ENCODE data around the gene CSMD2.
"Not testable (repeated sequence)": the region's sequence is repeated elsewhere in the genome, so short reads cannot be mapped to it uniquely, and the experiment has no call there.

The CSMD2 gene

GRCh38 chr1:34101151-34101550 is 63.9 kb downstream of the CSMD2 start:
- DNase-seq: no peak

DNA sequence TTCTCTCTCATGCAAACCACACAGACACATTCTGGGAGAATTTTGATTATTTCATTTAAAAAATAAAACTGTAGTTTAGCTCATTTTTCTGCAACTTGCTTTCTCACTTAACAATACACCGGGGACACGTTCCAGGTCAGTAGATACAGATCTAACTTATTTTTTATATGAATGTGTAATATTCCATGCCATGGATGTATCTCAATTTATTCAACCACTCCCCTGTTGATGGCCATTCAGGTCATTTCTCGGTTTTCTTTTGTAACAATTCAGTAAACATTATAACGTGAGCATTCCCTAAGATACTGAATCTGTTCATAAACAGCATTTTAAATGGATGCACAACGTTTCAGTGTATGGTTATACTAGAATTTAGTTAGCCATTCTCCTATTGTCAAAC is 64.7 kb downstream of the CSMD2 start:
- DNase-seq: no peak

GRCh38 chr1:34092399-34092798 is 72.6 kb downstream of the CSMD2 start:
- DNase-seq: not testable (repeated sequence)

DNA sequence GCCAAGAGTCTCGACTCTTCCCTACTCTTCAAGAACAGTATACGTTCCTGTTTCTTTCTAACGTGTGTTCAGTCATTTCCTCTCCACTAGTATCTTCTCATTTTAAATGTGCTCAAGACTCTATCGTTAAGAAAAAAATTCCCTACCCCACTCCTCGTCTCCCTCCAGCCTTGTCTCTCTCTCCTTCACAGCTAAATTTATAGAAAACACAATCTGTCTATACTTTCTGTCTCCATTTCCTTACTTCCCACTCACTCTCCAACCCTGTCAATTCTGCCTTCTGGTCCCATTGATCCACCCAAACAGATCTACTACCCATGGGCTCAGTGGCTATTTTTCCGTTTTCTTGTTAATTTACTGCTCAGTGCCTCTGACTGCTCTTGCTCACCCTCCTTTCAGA is 75.3 kb downstream of the CSMD2 start:
- DNase-seq: no peak

- no peak for DNase-seq
Observed at GRCh38 chr1:34087986-34088385, 77.0 kb downstream of the CSMD2 start.

- no peak for DNase-seq
Observed at GRCh38 chr1:34086561-34086960, 78.5 kb downstream of the CSMD2 start.

GRCh38 chr1:34083974-34084373 is 81.1 kb downstream of the CSMD2 start:
- no peak for DNase-seq

- not testable (repeated sequence) for DNase-seq
Observed at GRCh38 chr1:34082085-34082670, 82.9 kb downstream of the CSMD2 start.

DNA sequence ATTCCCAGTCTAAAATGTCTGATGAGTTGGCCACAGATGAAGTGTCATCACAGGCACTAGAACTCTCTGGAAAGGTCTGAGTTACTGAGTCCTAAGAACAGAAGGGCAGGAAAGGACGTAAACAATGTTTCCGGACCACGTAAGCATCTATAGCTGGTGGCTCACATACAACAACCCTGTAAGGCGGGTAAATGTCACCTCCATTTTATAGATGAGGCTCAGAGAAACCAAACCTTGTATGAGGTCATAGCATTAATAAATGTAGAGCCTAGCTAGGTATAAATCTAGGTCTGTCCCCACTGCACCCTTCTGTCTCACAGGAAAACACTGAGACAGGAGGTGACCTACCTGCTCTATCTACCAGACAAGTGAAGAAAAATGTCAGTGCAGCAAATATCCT is 86.6 kb downstream of the CSMD2 start:
- no peak for DNase-seq

GRCh38 chr1:34075576-34075975 is 89.5 kb downstream of the CSMD2 start:
- DNase-seq: no peak

DNA sequence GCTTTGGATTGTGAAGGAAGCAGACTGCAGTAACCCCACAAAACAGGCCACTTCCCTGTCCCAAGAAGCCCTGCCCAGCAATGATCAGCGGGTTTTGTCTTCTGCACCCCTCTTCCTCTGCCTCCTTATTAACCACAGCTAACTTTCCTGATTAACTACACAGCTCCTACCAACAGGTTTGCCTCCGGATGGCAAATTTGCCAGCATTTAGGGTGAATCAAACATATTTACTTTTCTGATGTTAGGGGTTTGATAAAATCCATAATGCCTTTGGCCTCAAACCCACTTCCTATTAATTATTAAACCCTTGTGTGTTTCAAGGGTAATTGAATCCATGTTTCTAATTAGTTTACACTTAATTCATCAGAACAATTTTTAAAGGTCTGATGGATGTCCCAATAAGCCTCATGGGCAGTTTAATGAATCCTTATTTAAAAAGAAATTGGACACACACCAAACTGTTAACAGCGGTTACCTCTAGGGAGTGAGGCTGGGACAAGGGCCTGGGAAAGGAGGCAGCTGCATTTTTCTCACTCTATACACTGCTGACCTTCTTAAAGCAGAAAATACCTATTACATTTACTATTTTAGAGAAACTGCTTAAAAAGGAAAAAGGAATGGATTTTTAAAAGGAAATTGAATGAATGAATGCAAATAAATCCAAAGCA is 91.9 kb downstream of the CSMD2 start:
- no peak for DNase-seq

- DNase-seq: no peak
Observed at GRCh38 chr1:34070201-34070836, 94.7 kb downstream of the CSMD2 start.

- no peak for DNase-seq
Observed at GRCh38 chr1:34066981-34067603, 97.9 kb downstream of the CSMD2 start.

DNA sequence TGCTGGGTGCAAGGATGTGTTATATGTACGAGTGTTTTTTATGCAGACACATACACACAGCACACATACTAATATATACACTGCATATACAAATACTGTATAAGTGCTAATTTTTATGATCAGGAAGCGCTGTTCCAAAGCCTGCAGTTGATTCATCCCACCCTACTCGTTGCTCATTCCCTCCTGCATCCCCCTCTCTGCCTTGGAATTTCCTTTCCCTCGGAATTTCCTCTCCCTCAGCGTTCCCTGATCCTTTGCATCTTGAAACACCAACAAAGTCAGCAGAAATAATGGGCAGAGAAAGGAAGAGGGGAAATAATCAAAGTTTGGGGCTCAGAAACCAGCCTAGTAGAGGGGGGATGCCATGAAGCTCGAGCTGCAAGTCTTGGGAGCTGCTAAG is 98.9 kb downstream of the CSMD2 start:
- no peak for DNase-seq

DNA sequence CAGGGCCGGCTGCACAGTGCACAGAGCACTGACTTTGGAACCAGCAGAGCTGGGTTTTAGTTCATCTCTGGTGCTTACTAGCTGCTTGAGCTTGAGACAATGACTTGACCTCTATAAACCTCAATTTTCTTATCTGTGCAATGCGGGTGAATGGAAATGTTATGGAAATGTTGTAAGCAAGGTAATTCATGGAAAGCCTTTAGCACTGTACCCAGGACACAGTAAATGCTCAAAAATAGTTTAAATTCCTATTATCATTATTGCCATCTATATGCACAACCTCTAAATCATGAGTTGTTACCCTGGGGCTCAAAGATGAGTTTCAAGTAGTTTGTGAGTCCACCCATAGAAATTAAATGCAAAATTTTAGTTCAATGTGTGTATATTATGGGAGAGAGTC is 99.5 kb downstream of the CSMD2 start:
- DNase-seq: no peak

DNA sequence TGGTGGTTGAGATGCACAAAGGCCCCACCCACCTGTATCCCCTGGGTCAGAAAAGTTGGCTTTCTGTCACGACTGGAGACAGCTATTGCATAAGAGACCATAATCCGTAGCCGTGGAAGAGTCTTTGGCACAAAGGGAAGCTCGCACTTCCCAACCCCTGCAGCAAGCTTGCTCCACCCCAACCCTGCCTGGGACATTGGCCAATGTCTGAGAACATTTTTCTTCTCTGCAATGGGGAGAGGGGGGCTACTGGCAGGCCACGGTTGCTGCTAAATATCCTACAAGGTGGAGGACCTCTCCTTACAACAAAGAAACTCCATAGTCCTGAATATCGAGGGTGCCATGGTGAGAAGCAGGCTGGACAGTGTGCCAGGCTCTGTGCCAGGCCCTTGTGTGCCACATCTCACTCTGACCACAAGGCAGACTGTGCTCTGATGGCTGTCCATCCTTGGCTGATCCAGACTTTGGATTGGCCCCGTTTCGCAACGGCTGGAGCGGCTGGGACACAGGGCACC is 104.1 kb downstream of the CSMD2 start:
- DNase-seq: no peak

DNA sequence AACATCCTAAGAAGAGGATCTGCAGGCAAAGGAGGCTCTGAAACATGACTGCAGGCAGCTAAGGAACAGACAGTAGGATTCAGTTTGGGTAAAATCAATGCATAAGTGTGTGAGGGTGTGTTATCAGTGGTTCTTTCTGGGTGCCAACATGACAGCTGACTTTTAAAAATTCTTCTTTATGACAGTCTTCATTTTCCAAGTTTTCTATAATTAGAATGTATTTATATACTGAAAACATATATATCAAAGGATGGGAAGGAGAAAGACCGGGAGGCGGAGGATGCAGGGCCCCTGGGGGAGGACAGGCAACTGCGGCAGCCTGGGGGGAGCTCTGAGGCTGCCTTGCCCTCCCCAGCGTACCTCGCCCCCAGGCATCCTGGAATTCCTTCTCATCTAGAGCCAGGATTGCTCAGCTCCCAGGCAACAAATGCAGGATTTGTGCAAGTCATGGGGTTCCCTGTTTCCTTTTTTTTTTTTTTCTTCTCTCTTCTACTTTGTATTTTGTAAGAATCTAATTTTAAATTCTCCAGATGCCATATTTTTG is 104.8 kb downstream of the CSMD2 start:
- no peak for DNase-seq

- DNase-seq: no peak
Observed at GRCh38 chr1:34057347-34058130, 107.5 kb downstream of the CSMD2 start.

DNA sequence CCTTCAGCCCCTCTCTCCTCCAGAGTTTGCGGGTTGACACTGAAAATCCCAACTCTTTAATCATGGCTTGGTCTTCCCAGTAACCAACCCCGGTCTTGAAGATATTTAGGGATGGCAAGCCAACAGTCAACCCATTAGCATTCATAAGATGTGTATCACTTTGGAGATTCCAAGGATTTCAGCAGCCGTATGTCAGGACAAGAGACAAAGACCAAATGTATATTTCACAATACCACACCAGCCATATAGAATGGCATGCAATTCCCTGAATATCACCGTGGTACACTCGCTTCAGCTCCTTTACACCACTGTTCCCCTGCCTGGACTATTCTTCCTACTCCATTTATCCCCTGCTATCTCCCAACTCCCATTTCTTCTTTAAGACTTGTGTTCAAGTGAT is 109.2 kb downstream of the CSMD2 start:
- DNase-seq: no peak

DNA sequence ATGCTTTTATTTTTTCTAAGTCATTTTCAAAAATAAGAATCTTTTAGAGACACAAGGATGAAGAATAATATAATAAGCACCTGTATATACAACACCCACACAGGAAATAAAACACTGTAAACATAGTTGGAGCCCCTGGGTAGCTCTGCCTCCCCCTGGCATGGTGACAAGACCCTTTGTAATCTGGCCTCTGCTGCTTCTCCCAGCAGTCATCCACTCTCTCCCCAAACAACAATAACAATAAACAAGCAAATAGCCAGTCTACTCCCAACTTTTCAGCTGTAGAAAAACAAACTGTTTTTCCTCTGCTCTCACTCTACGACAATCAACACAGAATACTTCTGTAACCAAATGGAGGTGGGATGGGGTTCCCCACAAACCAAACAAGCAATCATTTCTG is 110.1 kb downstream of the CSMD2 start:
- DNase-seq: no peak

GRCh38 chr1:34053660-34054059 is 111.4 kb downstream of the CSMD2 start:
- no peak for DNase-seq

DNA sequence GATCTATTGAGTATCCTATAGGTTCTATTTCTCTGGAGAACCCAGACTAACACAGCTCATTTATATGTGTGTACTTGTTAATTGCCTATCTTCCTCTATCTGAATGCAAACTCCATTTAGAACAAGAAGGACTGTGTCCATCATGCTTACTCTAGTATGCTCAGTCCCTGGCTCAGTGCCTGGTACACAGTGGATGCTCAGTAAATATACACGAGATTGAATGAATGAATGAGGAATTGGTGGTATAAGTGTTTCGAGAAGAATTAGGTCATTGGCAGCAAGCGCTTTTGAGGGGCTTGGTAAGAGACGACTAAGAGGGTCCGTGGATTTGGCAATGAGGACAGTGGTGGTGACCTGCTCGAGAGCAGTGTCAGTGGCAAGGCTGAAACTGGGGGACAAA is 112.5 kb downstream of the CSMD2 start:
- DNase-seq: no peak
